Astrocyte (in vitro differentiated cells and primary cell): Measurements from ENCODE around the gene GRIN3B. TPM values are rescaled to one million over a fixed set of nuclear protein-coding genes. Genes with fewer than 3 reads are reported as not detected.

Source experiments
- DNase-seq: peaks from one replicate; pipeline ENCODE4 v3.0.0-alpha.2; 2010; ENCODE audit warnings: low read depth
- FAIRE-seq: peaks from 2 replicates; lab custom pipeline; 2011; peaks lifted over from hg19 to GRCh38; lab: Jason Lieb, UNC
- H2AFZ ChIP-seq: 2 replicates; pipeline ENCODE4 v1.6.0; 2012; ENCODE audit warnings: low read depth, low read length, inconsistent platforms
- H3K27ac ChIP-seq: 2 replicates; pipeline ENCODE4 v1.5.1; 2011; ENCODE audit warnings: low read depth, low read length, inconsistent platforms
- H3K27me3 ChIP-seq: 2 replicates; pipeline ENCODE4 v1.6.0; 2011; ENCODE audit warnings: low read length, inconsistent platforms; ENCODE audit not compliant: insufficient read depth
- H3K36me3 ChIP-seq: 2 replicates; pipeline ENCODE4 v1.5.1; 2011; ENCODE audit warnings: low read length, inconsistent platforms; ENCODE audit not compliant: insufficient read depth
- H3K4me1 ChIP-seq: 2 replicates; pipeline ENCODE4 v1.5.1; 2011; ENCODE audit warnings: low read length, inconsistent platforms; ENCODE audit not compliant: insufficient read depth
- H3K4me2 ChIP-seq: 2 replicates; pipeline ENCODE4 v1.6.0; 2012; ENCODE audit warnings: low read length, inconsistent platforms
- H3K4me3 ChIP-seq: 2 replicates; pipeline ENCODE4 v1.5.1; 2011; ENCODE audit warnings: low read depth, mild to moderate bottlenecking, low read length, inconsistent platforms; ENCODE audit not compliant: insufficient read depth
- H3K79me2 ChIP-seq: 2 replicates; pipeline ENCODE4 v1.6.0; 2012; ENCODE audit warnings: mild to moderate bottlenecking, low read length, inconsistent platforms; ENCODE audit not compliant: insufficient read depth
- H3K9ac ChIP-seq: 2 replicates; pipeline ENCODE4 v1.6.0; 2012; ENCODE audit warnings: mild to moderate bottlenecking, low read length, inconsistent platforms
- H3K9me3 ChIP-seq: 2 replicates; pipeline ENCODE4 v1.5.1; 2012; ENCODE audit warnings: low read depth, mild to moderate bottlenecking, low read length, inconsistent platforms; ENCODE audit not compliant: insufficient read depth
- H4K20me1 ChIP-seq: 2 replicates; pipeline ENCODE4 v1.6.0; 2012; ENCODE audit warnings: low read length, inconsistent platforms; ENCODE audit not compliant: insufficient read depth
- H3K27ac Mint-ChIP-seq: one replicate; pipeline ENCODE4 v1.8.0; 2021; ENCODE audit warnings: mild to moderate bottlenecking, mixed read lengths; ENCODE audit not compliant: unreplicated experiment
- H3K27me3 Mint-ChIP-seq: one replicate; pipeline ENCODE4 v1.8.0; 2021; ENCODE audit warnings: low read depth, mixed read lengths; ENCODE audit not compliant: unreplicated experiment
- H3K36me3 Mint-ChIP-seq: one replicate; pipeline ENCODE4 v1.8.0; 2021; ENCODE audit warnings: low read depth, mixed read lengths; ENCODE audit not compliant: unreplicated experiment
- H3K4me1 Mint-ChIP-seq: one replicate; pipeline ENCODE4 v1.8.0; 2021; ENCODE audit warnings: low read depth, mixed read lengths; ENCODE audit not compliant: unreplicated experiment
- H3K4me3 Mint-ChIP-seq: one replicate; pipeline ENCODE4 v1.8.0; 2021; ENCODE audit warnings: mild to moderate bottlenecking, moderate library complexity, mixed read lengths; ENCODE audit not compliant: unreplicated experiment
- H3K9me3 Mint-ChIP-seq: one replicate; pipeline ENCODE4 v1.8.0; 2021; ENCODE audit warnings: mild to moderate bottlenecking, mixed read lengths; ENCODE audit not compliant: unreplicated experiment
- EZH2 ChIP-seq: IDR thresholded peaks from 2 replicates; pipeline ENCODE4 v1.6.1; 2012; ENCODE audit warnings: mild to moderate bottlenecking, low read length, inconsistent platforms; ENCODE audit not compliant: insufficient read depth
- total RNA-seq: library from RNA; stranded (reverse); gene quantifications from 2 replicates; pipeline ENCODE4 v1.2.1, GENCODE V29; 2021
- TF ChIP-seq, protein P1 (sequence below): IDR thresholded peaks from 2 replicates; pipeline ENCODE4 v1.5.1; 2011; ENCODE audit warnings: low read depth, mild to moderate bottlenecking, inconsistent platforms, low read length, moderate library complexity; ENCODE audit not compliant: insufficient read depth

Gene GRIN3B
- total RNA-seq, 1 donor from 2014 or later, result 2.7 TPM

DNA sequence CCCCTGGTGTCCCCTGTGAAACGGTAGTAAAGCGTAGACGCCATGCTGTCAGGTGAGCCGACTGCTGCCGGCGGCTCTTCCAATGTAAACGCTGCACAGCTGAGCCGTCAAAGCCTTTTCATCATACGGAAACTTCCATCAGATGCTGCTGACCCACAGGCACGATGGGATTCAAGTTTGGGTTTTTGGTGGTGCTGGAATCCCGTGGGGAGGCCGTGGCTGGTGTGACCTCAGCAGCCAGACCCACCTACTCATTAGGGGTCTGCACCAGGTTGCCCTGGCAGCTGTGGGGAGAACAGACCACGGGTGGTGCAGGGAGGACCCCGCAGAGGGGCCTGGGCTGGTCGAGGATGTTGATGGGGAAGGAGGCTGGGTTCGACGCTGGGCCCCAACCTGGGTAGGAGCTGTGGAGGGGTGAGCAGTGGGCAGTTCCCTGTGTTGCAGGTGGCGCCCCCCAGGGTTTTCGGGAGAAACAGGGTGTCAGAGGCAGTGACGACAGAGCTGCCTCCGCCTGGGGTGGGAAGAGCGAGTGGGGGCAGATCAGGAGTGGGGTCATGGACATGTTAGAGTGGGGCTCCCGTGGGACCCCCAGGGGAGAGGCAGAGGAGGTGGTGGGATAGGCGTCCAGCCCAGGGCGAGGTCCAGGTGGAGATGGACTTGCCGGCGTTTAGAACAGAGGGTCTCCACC lies 6.6 kb downstream of the GRIN3B start:
- H3K4me3 ChIP-seq, result no peak overlapping the region
- no peaks in the 10 kb centered on the region for H3K36me3 Mint-ChIP-seq
- no peaks in the 10 kb centered on the region for H3K36me3 ChIP-seq
- no peak overlapping the region for H2AFZ ChIP-seq
- no peaks in the 10 kb centered on the region for H3K4me1 ChIP-seq
- FAIRE-seq, result no peak
- no peaks in the 10 kb centered on the region for H3K9me3 ChIP-seq
- H3K79me2 ChIP-seq, result no peaks in the 10 kb centered on the region
- H3K27ac ChIP-seq, result no peak overlapping the region
- H3K27ac Mint-ChIP-seq, result no peak overlapping the region
- DNase-seq, result no peak
- peaks cover 14% of the 10 kb centered on the region for H4K20me1 ChIP-seq
- no peaks in the 10 kb centered on the region for H3K4me1 Mint-ChIP-seq
- no peak overlapping the region for H3K9ac ChIP-seq
- no peak overlapping the region for H3K4me2 ChIP-seq
- H3K4me3 Mint-ChIP-seq, result no peak overlapping the region
- TF ChIP-seq, protein P1, sequence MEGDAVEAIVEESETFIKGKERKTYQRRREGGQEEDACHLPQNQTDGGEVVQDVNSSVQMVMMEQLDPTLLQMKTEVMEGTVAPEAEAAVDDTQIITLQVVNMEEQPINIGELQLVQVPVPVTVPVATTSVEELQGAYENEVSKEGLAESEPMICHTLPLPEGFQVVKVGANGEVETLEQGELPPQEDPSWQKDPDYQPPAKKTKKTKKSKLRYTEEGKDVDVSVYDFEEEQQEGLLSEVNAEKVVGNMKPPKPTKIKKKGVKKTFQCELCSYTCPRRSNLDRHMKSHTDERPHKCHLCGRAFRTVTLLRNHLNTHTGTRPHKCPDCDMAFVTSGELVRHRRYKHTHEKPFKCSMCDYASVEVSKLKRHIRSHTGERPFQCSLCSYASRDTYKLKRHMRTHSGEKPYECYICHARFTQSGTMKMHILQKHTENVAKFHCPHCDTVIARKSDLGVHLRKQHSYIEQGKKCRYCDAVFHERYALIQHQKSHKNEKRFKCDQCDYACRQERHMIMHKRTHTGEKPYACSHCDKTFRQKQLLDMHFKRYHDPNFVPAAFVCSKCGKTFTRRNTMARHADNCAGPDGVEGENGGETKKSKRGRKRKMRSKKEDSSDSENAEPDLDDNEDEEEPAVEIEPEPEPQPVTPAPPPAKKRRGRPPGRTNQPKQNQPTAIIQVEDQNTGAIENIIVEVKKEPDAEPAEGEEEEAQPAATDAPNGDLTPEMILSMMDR, result no peak
- TF ChIP-seq EZH2, result no peak
- no peaks in the 10 kb centered on the region for H3K27me3 ChIP-seq
- H3K27me3 Mint-ChIP-seq, result peaks cover 10% of the 10 kb centered on the region
- no peaks in the 10 kb centered on the region for H3K9me3 Mint-ChIP-seq

DNA sequence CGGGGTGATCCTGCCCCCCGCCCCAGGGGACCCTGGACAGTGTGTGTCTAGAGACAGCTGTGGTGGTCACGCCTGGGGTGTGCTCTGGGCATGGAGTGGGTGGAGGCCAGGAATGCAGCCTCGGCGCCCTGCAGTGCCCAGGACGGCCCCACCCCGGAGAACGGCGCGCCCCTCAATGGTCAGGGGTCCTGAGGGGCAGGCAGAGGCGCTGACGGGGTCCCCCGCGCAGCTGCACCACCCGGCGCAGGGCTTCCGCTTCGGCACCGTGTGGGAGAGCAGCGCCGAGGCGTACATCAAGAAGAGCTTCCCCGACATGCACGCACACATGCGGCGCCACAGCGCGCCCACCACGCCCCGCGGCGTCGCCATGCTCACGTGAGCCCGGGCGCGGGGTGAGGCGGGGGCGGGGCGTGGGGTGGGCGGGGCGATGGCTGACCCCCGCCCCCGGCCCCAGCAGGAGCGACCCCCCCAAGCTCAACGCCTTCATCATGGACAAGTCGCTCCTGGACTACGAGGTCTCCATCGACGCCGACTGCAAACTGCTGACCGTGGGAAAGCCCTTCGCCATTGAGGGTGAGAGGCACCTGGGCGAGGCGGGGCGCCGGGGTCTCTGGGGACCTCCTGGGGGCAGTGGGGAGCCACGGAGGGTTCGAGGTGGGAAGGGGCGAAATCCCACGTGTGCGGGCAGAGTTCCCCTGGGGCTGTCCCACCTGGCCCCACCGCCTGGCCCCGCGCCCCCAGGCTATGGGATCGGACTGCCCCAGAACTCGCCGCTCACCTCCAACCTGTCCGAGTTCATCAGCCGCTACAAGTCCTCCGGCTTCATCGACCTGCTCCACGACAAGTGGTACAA lies 7.4 kb downstream of the GRIN3B start:
- Histone ChIP-seq H3K36me3 (no peaks in the 10 kb centered on the region), H3K4me2 (no peak overlapping the region), H3K9ac (no peak overlapping the region), H3K4me1 (no peaks in the 10 kb centered on the region), H2AFZ (no peak overlapping the region), H3K27ac (no peak overlapping the region), H4K20me1 (peaks cover 14% of the 10 kb centered on the region), H3K4me3 (no peak overlapping the region), H3K27me3 (no peaks in the 10 kb centered on the region), H3K79me2 (no peaks in the 10 kb centered on the region), H3K9me3 (no peaks in the 10 kb centered on the region)
- no peaks in the 10 kb centered on the region for H3K36me3 Mint-ChIP-seq
- H3K4me1 Mint-ChIP-seq, result no peaks in the 10 kb centered on the region
- FAIRE-seq (no peak), DNase-seq (no peak)
- no peak overlapping the region for H3K27ac Mint-ChIP-seq
- H3K27me3 Mint-ChIP-seq, result peaks cover 6% of the 10 kb centered on the region
- TF ChIP-seq EZH2, result no peak
- TF ChIP-seq, protein P1, result no peak
- no peaks in the 10 kb centered on the region for H3K9me3 Mint-ChIP-seq
- no peak overlapping the region for H3K4me3 Mint-ChIP-seq
